Caki2 (cell line): ENCODE measurements around the gene RALGDS. TPM values are rescaled to one million over a fixed set of nuclear protein-coding genes. Genes with fewer than 3 reads are reported as not detected.

Source experiments
- DNase-seq: peaks from one replicate; pipeline ENCODE4 v3.0.0-alpha.2; 2015; ENCODE audit warnings: low read depth
- in situ Hi-C: cut with HindIII; loops from 2 replicates; pipeline ENCODE4 v1.10.0; 2016; ENCODE audit warnings: low sequenced_read_pairs, low pct_unique_long_range_greater_than_20kb, mixed read lengths
- total RNA-seq: library from RNA; depleted of rRNA; stranded (reverse); fragments of >200 nt; shearing (Covaris generic); gene quantifications from 2 replicates; pipeline ENCODE4 v1.2.3, GENCODE V29; 2014; ENCODE audit warnings: low replicate concordance; rRNA removed

RALGDS gene
- total RNA-seq, 1 experiment from 2014 or later, result 18.6 TPM

DNA sequence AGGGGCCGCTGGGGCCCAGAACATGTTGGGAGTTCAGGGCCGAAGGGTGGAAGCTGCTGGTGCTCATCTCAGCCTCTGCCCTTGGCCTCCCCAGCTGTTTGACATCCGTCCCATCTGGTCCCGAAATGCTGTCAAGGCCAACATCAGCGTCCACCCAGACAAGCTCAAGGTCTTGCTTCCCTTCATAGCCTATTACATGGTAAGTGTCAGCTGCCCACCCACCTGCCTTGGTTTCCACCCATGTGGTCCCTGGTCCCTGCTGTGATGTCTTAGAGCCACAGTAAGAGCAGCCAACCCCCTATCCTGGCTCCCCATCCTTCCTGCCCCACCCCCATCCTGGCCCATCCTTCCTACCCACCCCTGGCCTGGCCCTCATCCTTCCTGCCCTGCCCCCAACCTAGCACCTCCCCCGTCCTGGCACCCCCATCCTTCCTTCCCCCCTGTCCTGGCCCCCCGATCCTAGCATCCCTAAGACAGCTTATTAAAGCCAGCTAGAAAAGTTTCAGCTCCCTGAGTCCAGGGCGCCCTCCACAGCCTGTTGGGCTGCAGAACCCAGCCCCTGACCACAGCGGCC lies 69.0 kb downstream of the RALGDS start:
- in situ Hi-C loops, result no loop called here

DNA sequence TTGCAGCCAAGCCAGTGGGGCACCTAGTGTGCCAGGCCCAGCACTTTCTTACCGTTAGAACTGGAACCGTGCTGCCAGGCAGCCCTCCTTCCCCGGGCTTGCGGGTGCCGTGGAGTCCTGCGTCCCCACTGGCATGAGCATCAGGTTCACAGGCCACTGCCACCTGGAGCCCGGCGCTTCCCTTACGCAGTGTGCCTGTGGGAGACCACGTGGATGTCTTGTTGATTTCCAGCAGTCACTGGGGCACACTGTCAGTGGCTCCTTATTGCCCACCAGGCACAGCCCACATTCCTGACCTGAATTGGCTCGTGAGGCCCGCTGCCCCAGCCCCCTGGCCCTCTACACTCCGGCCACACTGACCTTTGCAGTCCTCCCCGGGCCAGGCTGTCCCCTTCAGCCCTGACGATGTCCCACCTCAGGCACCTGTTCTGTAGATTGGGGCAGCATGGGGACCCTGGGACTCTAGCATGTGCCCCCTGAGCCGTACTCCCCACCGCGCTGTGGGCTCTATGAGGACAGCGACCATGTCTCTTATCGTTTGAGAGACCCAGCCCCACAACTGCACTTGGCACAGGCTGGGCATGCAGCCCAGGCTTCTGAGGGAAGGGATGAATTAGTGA lies 69.6 kb downstream of the RALGDS start:
- in situ Hi-C loops, result no loop called here
- no peak for DNase-seq

More for the DNA sequence above, 69.0 kb downstream of the RALGDS start:
- DNase-seq, result no peak

DNA sequence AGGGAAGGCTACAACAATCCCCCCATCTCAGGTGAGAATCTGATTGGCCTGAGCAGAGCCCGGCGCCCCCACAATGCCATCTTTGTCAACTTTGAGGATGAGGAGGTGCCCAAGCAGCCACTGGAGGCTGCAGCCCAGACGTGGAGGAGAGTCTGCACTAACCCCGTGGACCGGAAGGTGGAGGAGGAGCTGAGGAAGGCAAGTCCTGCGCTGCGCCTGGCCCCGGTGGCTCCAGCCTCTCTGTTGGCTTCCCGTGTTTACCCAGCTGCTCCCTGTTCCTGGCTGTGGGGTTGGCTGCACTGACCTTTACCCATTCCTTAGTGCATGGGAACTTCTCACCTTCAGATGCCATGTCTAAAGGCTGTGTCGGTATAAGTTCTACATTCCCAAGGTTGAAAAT lies 70.3 kb downstream of the RALGDS start:
- DNase-seq, result no peak
- in situ Hi-C loops, result no loop called here

DNA sequence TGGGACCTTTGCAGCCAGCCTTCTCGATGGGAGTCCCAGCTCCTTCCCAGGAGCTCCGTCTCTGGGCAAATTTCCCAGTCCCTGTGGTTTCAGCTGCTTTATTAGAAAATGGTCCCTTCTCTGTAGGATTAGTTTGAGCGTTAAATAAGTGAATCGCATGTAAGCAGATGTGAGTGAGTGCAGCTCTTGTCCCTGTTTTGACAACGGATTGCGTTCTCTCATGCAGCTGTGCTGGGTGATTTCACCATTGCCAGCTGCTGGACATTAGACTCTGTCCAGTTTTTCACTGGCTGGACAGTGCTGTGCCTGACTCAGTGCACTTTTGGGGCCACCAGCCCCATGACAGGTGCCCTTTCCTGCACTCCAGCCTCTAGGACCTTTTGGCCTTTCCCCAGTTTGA lies 70.9 kb downstream of the RALGDS start:
- DNase-seq, result no peak
- in situ Hi-C loops, result no loop called here

DNA sequence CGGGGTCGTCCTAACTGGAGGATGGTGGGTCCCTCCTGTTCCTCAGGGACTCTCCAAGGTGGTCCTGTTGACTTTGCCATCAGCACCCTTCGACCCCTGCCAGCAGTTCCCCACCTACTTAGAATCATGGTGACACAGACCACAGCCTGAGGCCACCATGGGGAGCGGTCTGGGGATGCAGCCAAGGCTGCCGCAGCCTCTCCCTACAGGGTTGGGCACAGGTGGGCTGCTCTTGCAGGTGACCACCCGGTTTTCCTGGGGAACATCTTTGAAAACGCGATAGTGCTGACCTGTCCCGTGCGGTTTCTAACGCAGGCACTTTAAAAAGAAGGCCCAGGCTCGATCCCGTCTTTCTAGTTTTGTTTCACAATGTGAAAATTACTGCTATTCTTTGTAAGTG lies 72.0 kb downstream of the RALGDS start:
- DNase-seq, result no peak
- in situ Hi-C loops, result no loop called here

DNA sequence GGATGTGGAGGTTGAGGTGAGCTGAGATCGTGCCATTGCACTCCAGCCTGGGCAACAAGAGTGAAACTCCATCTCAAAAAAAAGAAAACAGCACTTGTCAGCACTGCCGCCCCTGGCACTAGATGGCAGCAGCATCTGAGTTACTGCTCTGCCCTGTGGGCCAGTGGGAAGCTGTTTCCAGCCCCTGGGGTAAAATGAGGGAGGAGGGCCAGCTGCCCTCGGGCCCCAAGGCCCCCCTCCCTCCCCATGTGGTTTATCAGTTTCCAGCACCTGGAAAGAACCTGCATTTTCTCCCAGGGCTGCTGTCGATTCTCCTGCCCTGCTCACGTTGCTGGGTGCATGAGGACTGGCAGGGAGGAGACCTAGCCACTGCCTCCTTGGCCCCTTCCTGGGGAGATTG lies 72.4 kb downstream of the RALGDS start:
- in situ Hi-C loops, result no loop called here
- no peak for DNase-seq

Other genes with a start within 250 kb of the RALGDS start
- gene AK8, start 243.0 kb downstream of the RALGDS start, total RNA-seq, result 0.58 and 2.6 TPM in 2 replicates
- 0.17 and 2.2 TPM in 2 replicates for gene SPACA9, start 242.3 kb downstream of the RALGDS start, total RNA-seq
- gene TSC1, start 176.6 kb downstream of the RALGDS start, total RNA-seq, result 7.8 and 8.6 TPM in 2 replicates
- not detected in 2 replicates for gene GFI1B, start 142.5 kb downstream of the RALGDS start, total RNA-seq
- gene GTF3C5, start 90.2 kb downstream of the RALGDS start, total RNA-seq, result 162 and 206 TPM in 2 replicates
- 0.10 and 0.61 TPM in 2 replicates for gene CEL, start 59.3 kb downstream of the RALGDS start, total RNA-seq
- not detected in 2 replicates for gene GBGT1, start 42.7 kb upstream of the RALGDS start, total RNA-seq
- not detected in 2 replicates for gene OBP2B, start 88.0 kb upstream of the RALGDS start, total RNA-seq
- 0.14 and 19.1 TPM in 2 replicates for gene ABO, start 154.0 kb upstream of the RALGDS start, total RNA-seq
- 16.8 and 34.9 TPM in 2 replicates for gene SURF6, start 214.9 kb upstream of the RALGDS start, total RNA-seq
- gene MED22, start 226.9 kb upstream of the RALGDS start, total RNA-seq, result 25.3 and 62.5 TPM in 2 replicates
- gene RPL7A, start 227.0 kb upstream of the RALGDS start, total RNA-seq, result 2,316 and 2,792 TPM in 2 replicates
- 55.9 and 69.7 TPM in 2 replicates for gene SURF1, start 235.2 kb upstream of the RALGDS start, total RNA-seq
- gene SURF2, start 235.3 kb upstream of the RALGDS start, total RNA-seq, result 13.6 and 26.0 TPM in 2 replicates